BLaER1 (cell line): Measurements from ENCODE around the gene GATC.
"Not testable (repeated sequence)": the region's sequence is repeated elsewhere in the genome, so short reads cannot be mapped to it uniquely, and the experiment has no call there.

Source experiments
- H3K27ac ChIP-seq: shearing (Covaris generic); formaldehyde crosslinking; 2 replicates; pipeline ENCODE4 v1.8.1; 2022
- H3K27me3 ChIP-seq: shearing (Covaris generic); formaldehyde crosslinking; 2 replicates; pipeline ENCODE4 v1.8.1; 2022
- H3K36me3 ChIP-seq: shearing (Covaris generic); formaldehyde crosslinking; 2 replicates; pipeline ENCODE4 v1.8.1; 2022
- H3K4me1 ChIP-seq: shearing (Covaris generic); formaldehyde crosslinking; 2 replicates; pipeline ENCODE4 v1.8.1; 2022
- H3K4me2 ChIP-seq: shearing (Covaris generic); formaldehyde crosslinking; 2 replicates; pipeline ENCODE4 v1.8.1; 2022
- H3K4me3 ChIP-seq: shearing (Covaris generic); formaldehyde crosslinking; 2 replicates; pipeline ENCODE4 v1.8.1; 2022
- H3K9ac ChIP-seq: shearing (Covaris generic); formaldehyde crosslinking; 2 replicates; pipeline ENCODE4 v1.8.1; 2022
- H3K9me3 ChIP-seq: shearing (Covaris generic); formaldehyde crosslinking; 2 replicates; pipeline ENCODE4 v1.8.1; 2022
- H4K20me1 ChIP-seq: shearing (Covaris generic); formaldehyde crosslinking; 2 replicates; pipeline ENCODE4 v1.8.1; 2022
- Cebpa-rat ChIP-seq: shearing (Covaris generic); IDR thresholded peaks from 2 replicates; pipeline ENCODE4 v1.8.1; 2022

The GATC gene

GRCh38 chr12:120481022-120481767 is 35.0 kb downstream of the GATC start:
- Histone ChIP-seq H3K9ac (no peak overlapping the region), H3K4me1 (peaks cover 13% of the 10 kb centered on the region), H3K27ac (no peak overlapping the region), H4K20me1 (no peaks in the 10 kb centered on the region), H3K4me2 (no peak overlapping the region), H3K27me3 (no peaks in the 10 kb centered on the region), H3K36me3 (peaks cover 13% of the 10 kb centered on the region), H3K4me3 (no peak overlapping the region), H3K9me3 (no peaks in the 10 kb centered on the region)
- TF ChIP-seq Cebpa-rat, result no peak

GRCh38 chr12:120483621-120484020 is 37.4 kb downstream of the GATC start:
- Histone ChIP-seq H3K4me3 (no peak overlapping the region), H3K36me3 (peaks cover 20% of the 10 kb centered on the region), H3K27me3 (no peaks in the 10 kb centered on the region), H3K9ac (no peak overlapping the region), H3K9me3 (no peaks in the 10 kb centered on the region), H3K4me1 (peaks cover 20% of the 10 kb centered on the region), H4K20me1 (no peaks in the 10 kb centered on the region), H3K4me2 (peak overlapping the region; percentile 22; the same call in 1 of the 2 replicates), H3K27ac (no peak overlapping the region)
- TF ChIP-seq Cebpa-rat, result no peak

- Histone ChIP-seq H3K4me3 (no peak overlapping the region), H3K36me3 (peaks cover 34% of the 10 kb centered on the region), H3K9me3 (no peaks in the 10 kb centered on the region), H3K27me3 (no peaks in the 10 kb centered on the region), H3K4me1 (peaks cover 20% of the 10 kb centered on the region), H4K20me1 (no peaks in the 10 kb centered on the region), H3K27ac (peak overlapping the region; percentile 57), H3K4me2 (peak overlapping the region; percentile 46), H3K9ac (no peak overlapping the region)
- TF ChIP-seq Cebpa-rat, result peak; percentile 72
These were observed 40.0 kb downstream of the GATC start for GRCh38 chr12:120485961-120486881.

GRCh38 chr12:120487552-120487951 is 41.3 kb downstream of the GATC start:
- not testable (repeated sequence) for H3K9me3 ChIP-seq, H3K4me3 ChIP-seq, H3K27me3 ChIP-seq, H4K20me1 ChIP-seq, H3K27ac ChIP-seq, H3K9ac ChIP-seq, H3K4me2 ChIP-seq
- Histone ChIP-seq H3K4me1 (peaks cover 20% of the 10 kb centered on the region), H3K36me3 (peaks cover 33% of the 10 kb centered on the region)

GRCh38 chr12:120488057-120488640 is 41.9 kb downstream of the GATC start:
- H3K9ac ChIP-seq, result no peak overlapping the region
- H3K27ac ChIP-seq, result 0 out of 2 replicates have a peak overlapping the region, but pooled peaks have one; percentile 1

GRCh38 chr12:120489018-120489417 is 42.8 kb downstream of the GATC start:
- Histone ChIP-seq H3K4me1 (peaks cover 15% of the 10 kb centered on the region), H3K4me3 (no peak overlapping the region), H3K4me2 (no peak overlapping the region), H3K9me3 (no peaks in the 10 kb centered on the region), H4K20me1 (no peaks in the 10 kb centered on the region), H3K9ac (no peak overlapping the region), H3K27ac (no peak overlapping the region), H3K36me3 (peaks cover 28% of the 10 kb centered on the region), H3K27me3 (no peaks in the 10 kb centered on the region)
- no peak for TF ChIP-seq Cebpa-rat

More at GRCh38 chr12:120488057-120488640, 41.9 kb downstream of the GATC start:
- no peak overlapping the region for H3K4me2 ChIP-seq
- no peaks in the 10 kb centered on the region for H4K20me1 ChIP-seq
- no peaks in the 10 kb centered on the region for H3K27me3 ChIP-seq
- H3K4me3 ChIP-seq, result no peak overlapping the region
- H3K4me1 ChIP-seq, result peaks cover 20% of the 10 kb centered on the region
- TF ChIP-seq Cebpa-rat, result no peak
- H3K36me3 ChIP-seq, result peaks cover 28% of the 10 kb centered on the region
- H3K9me3 ChIP-seq, result no peaks in the 10 kb centered on the region

- H3K9me3 ChIP-seq, result no peaks in the 10 kb centered on the region
- no peak overlapping the region for H3K4me2 ChIP-seq
- peaks cover 25% of the 10 kb centered on the region for H3K4me1 ChIP-seq
- peaks cover 28% of the 10 kb centered on the region for H3K36me3 ChIP-seq
- H3K4me3 ChIP-seq, result no peak overlapping the region
- H3K9ac ChIP-seq, result no peak overlapping the region
- H4K20me1 ChIP-seq, result no peaks in the 10 kb centered on the region
- no peak for TF ChIP-seq Cebpa-rat
- H3K27me3 ChIP-seq, result no peaks in the 10 kb centered on the region
- no peak overlapping the region for H3K27ac ChIP-seq
These were observed 44.1 kb downstream of the GATC start for GRCh38 chr12:120490325-120490724.

GRCh38 chr12:120490833-120491512 is 44.7 kb downstream of the GATC start:
- no peak overlapping the region for H3K27ac ChIP-seq
- H3K36me3 ChIP-seq, result peaks cover 28% of the 10 kb centered on the region
- H3K4me3 ChIP-seq, result no peak overlapping the region
- no peaks in the 10 kb centered on the region for H4K20me1 ChIP-seq
- no peaks in the 10 kb centered on the region for H3K9me3 ChIP-seq
- H3K4me1 ChIP-seq, result peaks cover 20% of the 10 kb centered on the region
- no peak for TF ChIP-seq Cebpa-rat
- H3K9ac ChIP-seq, result no peak overlapping the region
- H3K4me2 ChIP-seq, result no peak overlapping the region
- no peaks in the 10 kb centered on the region for H3K27me3 ChIP-seq

GRCh38 chr12:120495186-120495730 is 49.0 kb downstream of the GATC start:
- peak overlapping the region; percentile 63 for H3K9ac ChIP-seq
- H3K4me2 ChIP-seq, result peak overlapping the region; percentile 89
- H3K4me3 ChIP-seq, result peak overlapping the region; percentile 92
- no peaks in the 10 kb centered on the region for H3K9me3 ChIP-seq
- H3K36me3 ChIP-seq, result peaks cover 45% of the 10 kb centered on the region
- H4K20me1 ChIP-seq, result peaks cover 40% of the 10 kb centered on the region
- no peak for TF ChIP-seq Cebpa-rat
- H3K27ac ChIP-seq, result 0 out of 2 replicates have a peak overlapping the region, but pooled peaks have one; percentile 53
- no peaks in the 10 kb centered on the region for H3K27me3 ChIP-seq
- peaks cover 31% of the 10 kb centered on the region for H3K4me1 ChIP-seq
